G401 (cell line): ENCODE data around the gene NPB. TPM values are rescaled to one million over a fixed set of nuclear protein-coding genes. Genes with fewer than 3 reads are reported as not detected.

Source experiments
- DNase-seq: peaks from one replicate; pipeline ENCODE4 v3.0.0-alpha.2; 2015; ENCODE audit warnings: low spot score
- in situ Hi-C: cut with HindIII; loops from 2 replicates; pipeline ENCODE4 v1.10.0; 2016; ENCODE audit warnings: low sequenced_read_pairs, mixed read lengths
- total RNA-seq: library from RNA; depleted of rRNA; stranded (reverse); fragments of >200 nt; shearing (Covaris generic); gene quantifications from 2 replicates; pipeline ENCODE4 v1.2.3, GENCODE V29; 2014

NPB gene
- total RNA-seq, 1 experiment from 2014 or later, result 0.41 TPM

DNA sequence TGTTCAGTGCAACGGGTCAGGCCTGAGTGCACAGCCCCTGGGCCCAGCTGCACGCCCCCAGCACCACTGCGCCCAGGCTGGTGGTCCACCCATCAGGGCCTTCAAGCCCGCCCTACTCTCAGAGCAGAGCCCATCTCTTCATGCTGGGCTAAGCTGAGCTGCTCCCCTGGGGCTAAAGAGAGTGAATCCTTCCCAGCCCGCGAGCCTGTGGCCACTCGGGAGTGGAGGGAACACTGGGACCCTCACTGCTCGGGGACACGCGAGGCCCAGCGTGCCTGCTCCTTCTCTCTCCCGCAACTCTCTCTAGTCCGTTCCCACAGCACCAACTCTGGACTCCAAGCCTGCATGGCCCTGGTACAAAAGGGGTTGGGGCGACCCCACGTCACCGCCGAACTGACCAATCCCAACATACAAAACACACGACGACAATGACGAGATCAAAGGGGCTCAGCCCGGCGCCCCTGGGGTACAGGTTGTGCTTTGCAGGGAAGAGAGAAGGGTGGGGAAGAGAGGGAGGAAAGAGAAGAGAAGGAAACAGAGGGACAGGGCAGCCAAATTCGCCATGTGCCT lies 20.0 kb downstream of the NPB start:
- DNase-seq, result no peak
- in situ Hi-C loops, result no loop called here

DNA sequence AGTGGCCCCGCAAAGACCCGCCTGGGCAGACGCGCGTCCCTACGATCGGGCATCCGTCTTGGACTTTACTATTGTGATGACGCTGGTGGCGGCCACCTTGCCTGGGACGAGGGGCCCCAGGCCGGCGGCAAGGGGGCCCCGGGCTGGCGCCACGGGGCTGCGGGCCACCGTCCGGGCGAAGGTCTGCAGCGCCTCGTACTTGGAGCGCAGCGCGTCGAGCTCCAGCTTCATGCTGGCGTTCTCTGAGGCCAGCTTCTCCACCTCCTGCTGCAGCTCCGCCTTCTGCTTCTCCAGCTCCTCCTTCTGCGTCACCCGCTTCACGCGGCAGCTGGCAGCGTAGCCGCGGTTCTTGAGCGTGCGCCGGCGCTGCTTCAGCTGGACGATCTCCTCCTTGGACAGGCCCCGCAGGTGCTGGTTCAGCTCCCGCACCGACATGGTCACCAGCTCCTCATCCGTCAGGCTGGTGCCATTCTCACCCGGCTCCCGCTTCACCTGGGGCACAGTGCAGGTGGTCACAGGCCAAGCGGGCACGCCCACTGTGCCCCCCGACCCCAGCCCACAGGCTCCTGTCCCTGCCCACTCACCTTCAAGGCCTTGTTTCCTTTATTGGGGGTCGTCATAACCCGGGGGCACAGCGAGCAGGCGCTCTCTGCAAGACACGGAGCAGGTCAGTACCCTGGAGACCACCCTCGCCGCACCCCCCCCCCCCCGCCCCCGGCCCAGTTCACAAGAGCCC lies 20.7 kb downstream of the NPB start:
- DNase-seq, result no peak
- in situ Hi-C loops, result no loop called here

DNA sequence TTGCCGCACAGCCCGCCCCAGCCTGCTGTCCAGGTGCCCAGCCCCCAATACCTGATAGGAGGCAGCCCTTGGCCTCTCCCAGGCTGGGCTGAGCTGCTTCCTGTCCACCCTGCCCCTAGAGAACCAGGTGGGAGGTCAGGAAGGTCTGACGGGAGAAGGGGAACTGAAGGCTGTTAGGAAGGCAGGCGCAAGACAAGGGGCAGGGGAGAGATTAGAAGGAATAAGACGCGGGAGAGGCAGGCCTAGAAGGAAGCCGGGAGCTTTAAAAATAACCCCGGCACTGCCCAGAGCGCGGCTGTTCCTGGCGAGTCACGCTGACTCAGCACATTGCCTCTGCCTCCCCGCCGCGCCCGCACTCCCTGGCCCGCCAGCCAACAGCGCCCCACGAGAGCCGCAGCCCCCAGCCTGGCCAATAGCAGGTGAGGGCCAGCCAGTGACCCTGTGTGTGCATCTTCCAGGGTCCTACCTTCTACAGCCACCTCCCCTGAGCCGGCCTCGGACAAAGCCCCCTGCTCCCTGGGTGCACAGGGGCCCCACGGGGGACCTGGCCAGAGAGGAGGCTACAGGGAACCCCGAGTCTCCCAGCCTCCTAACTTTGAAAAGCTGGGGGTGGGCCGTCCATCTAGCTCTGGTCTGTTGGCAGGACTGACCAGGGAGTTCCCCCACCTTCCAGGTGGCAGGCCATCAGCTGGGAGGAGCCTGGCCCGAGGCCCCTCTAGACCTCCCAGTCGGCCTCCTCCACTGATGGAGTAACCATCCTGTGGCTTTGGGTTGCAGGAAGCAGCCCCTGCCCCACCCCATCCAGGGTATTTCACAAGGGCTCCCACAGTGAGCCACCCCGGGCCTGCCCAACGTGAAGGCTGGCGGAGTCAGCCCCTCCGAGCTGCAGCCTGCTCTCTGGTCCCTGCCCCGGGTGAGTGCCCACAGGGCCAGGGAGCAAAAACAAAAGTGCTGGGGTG lies 21.5 kb downstream of the NPB start:
- in situ Hi-C loops, result no loop called here
- DNase-seq, result peak; percentile 46

DNA sequence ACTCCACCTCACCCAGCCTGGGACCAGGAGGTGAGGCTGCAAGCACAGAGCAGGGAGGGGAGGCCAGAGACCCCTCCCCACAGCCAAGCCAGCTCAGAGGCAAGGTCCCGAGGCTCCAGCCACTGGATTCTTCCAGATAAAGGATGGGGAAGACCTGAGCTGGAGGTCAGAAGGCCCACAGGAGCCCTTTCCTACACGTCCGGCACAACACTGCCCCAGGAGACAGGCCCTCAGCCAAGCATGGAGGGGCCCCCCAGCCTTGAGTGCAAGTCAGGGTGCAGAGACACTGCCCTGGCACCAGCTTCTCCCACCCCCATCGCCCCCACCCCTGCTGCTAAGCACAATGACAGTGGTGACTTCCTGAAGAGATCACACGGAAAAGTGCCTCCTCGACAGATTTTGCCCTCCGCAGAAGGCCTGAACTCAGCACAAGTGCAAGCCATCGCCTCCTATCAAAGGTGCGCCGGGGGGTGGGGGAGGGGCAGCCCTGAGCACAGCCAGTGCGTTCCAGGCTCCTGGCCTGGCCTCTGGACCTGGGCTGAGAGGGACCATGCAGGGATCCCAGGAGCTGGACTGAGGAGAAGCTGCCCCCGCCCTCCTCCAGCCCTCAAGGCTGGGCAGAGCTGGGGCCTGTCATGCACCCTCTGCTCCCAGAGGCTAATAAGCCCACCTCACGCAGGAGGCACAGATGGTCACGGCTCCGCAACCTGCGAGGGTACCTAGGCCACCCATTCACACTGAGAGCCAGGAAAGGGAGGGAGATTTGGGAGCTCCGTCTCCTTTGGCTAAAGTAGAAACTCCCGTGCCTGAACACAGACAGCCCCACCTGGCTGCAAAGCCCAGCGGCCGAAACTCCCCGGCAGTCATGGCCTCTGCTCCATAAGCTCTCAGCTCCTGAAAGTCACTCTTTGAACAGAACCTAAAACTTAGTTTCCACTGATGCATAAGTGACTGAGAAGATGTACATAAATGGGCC lies 22.8 kb downstream of the NPB start:
- no peak for DNase-seq
- in situ Hi-C loops, result no loop called here

DNA sequence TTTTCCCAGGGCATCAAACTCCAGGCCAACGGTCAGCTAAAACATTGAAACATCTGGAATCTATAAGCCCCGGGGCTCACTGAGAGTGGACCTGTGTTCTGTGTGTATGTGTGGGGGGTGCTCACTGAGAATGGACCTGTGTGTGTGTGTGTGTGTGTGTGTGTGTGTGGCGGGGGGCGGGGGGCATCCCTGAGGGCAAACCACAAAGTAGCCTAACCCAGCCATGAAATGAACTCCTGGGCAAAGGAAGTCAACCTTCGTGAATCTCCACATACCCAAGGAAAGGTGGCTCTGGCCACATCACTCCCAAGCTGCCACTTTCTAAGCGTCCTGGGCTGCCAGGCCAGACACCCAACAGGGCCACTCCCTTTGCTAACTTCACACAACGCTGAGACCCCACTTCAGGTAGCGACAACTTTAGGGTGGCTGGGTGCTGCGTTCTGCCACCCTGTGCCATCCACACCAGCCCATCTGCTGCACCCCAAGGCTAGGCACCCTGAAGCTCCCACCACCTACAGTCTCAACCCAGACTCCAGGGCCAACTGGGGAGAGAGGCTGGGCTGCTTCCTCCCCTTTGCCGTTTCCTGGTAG lies 23.9 kb downstream of the NPB start:
- in situ Hi-C loops, result no loop called here
- no peak for DNase-seq

DNA sequence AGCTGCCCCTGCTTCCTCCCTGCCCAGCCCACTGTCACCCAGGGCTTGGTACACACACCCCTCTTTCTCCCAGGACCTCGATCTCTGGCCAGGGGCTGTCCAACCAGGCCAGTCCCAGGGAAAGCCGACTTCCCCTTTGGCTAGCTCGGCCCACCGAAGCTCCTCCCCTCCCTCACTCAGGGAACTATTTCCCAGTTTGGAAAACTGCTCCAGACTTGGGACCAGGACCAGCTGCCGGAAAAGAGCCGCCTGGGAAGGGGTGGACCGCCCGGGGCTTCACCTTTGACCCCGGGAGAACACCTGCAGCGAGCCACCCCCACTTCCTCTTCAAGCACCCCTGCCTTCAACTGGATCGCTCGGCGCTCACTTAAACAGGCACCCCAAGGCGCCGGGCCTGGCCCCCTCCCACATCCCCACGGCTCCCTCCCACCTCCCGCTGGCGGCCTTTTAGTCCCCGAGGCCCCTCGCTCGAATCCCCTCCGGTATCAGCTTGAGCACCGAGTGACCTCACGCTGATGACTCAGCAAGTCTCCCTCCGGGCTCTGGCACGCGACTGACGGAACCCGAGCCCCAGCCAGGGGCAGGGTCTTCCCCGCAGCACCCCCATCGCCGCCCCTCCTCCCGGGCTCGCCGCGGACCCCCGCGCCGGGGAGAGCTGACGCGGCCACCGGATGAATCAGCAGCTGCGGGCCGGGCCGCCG lies 24.6 kb downstream of the NPB start:
- in situ Hi-C loops, result no loop called here
- DNase-seq, result peak; percentile 54

DNA sequence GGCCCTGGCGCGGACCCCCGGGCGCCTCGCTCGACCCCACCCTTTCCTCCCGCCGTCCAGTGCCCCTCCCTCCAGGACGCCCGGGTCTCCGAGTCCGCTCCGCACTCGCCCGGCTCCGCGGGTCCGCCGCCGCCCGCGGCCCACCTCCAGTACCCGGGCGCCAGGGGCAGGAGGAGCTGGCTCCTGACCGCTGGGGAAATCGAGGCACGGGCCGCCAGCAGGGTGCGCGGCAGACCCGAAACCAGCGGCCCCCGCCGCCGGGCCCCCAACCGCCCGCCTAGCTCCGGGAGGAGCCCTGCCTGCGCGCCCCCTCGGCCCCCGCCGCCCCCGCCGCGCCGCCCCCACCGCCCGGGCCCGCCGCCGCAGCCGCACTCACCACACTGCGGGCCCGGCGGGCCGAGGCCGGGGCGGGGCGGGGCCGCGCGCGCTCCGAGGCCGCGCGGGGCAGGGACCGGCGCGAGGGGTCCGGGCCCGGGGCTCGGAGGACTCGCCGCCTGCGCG lies 25.2 kb downstream of the NPB start:
- no peak for DNase-seq
- in situ Hi-C loops, result no loop called here

DNA sequence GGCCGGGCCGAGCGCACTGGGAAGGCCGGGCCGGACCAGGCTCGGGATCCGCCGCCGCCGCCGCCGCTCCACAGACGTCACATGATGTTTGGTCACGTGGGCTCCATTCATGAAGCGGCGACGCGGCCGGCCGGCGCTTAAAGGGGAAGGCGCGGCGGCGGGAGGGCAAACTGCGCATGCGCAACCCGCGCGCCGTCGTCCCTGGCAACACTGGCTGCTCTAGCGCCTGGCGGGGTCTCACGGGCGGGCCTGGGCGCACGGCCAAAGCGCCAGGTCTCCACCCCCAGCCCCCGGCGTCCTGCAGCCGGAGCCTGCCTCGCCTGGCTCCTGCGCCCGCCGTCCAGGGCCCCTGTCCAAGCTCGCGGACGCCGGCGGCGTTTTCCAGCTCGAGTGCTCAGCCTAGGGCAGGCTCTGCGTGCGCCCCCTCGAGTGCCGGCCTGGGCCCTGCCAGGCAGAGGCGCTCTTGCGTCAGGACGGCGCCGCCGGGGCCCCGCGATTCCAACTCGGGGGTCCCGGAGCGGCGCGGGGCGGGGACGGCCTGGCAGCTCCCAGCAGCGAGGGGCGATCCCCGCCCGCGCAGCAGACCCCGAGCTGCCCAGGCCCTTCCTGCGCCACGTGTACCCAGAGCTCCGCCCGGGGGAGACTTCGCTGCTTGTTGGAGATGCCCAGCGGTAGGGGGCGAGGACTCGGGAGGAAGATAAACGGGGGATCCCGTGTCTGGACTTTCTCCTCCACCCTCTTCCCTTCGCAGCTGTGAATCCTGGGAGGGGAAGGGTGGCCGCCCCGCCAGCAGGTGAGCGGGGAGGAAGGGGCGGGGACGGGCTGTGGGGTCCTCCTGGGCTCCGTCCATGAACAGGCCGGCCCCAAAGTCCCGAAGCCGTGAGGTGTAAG lies 25.9 kb downstream of the NPB start, which contains the start of gene MAFG:
TSS of gene MAFG (minus strand) at position 83 of the 891 bp plus-strand sequence. CDS start 4,550 bp downstream, outside the sequence.
- DNase-seq, result peak; percentile 92
- in situ Hi-C loops, result no loop called here

DNA sequence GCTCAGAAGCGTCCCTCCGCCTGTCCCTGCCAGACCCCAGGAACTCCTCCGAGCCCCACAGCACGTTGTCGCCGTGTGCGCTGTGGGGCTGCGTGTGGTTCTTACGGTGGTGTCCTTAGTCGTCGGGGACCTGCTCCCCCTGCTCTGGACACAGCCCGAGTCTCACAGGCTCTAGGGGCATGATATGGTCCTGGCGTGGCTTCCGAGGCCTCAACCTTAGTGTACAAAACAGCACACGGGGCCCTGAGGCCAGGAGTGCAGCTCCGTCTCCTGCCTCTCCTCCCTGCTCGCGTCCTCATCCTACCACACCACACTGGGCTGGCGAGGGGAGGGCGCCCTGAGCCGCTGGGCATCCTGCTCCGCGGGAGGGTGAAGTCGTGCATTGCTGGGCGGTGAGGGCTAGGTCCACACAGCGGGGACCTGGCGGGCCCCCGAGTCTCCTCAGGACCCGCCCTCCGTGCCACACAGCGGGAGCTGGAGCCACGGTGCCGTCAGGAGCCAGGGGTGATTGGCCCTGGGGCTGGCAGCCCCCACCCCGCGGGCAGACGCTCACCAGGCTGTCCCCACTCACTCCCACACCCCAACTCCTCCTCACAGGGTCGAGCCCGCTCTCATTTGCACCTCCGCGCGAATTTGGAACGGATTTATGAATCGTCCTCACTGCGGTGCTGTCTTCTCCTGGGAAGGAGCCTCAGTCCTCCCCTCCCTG lies 26.7 kb downstream of the NPB start:
- in situ Hi-C loops, result no loop called here
- no peak for DNase-seq

DNA sequence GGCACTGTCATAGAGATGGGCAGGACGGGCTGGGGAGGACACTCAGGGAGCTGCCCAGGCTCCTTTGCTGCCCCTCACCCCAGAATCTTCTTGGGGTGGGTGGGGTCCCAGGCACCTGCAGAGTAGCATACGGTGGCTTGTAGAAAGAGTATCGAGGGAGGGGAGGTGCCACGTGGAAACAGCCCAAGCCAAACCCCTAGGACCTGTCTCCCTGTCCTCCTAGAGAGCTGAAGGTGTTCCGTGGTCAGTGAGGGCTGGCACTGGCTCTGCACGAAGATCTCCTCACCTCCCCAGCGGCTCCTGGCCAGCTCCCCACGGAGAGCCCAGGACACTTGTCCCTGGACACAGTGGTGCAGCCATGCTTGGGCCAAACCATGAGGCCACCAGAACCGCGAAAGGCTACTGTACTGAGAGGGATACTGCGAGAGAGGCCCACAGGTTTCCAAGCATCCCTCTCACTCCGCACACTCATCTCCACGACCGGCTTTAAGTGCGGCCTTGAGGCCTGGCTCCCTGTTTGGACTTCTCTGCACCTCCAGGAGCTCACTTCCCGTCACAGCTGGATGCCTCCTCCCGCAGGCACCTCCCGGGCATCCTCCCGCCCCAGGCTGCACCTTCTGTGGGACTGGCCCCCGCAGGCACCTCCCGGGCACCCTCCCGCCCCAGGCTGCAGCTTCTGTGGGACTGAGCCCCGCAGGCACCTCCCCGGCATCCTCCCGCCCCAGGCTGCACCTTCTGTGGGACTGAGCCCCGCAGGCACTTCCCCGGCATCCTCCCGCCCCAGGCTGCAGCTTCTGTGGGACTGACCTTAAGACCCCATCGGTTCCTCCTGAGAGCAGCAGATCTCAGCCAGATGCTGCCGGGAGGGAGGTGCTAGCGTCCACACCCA lies 27.5 kb downstream of the NPB start:
- in situ Hi-C loops, result no loop called here
- DNase-seq, result no peak

DNA sequence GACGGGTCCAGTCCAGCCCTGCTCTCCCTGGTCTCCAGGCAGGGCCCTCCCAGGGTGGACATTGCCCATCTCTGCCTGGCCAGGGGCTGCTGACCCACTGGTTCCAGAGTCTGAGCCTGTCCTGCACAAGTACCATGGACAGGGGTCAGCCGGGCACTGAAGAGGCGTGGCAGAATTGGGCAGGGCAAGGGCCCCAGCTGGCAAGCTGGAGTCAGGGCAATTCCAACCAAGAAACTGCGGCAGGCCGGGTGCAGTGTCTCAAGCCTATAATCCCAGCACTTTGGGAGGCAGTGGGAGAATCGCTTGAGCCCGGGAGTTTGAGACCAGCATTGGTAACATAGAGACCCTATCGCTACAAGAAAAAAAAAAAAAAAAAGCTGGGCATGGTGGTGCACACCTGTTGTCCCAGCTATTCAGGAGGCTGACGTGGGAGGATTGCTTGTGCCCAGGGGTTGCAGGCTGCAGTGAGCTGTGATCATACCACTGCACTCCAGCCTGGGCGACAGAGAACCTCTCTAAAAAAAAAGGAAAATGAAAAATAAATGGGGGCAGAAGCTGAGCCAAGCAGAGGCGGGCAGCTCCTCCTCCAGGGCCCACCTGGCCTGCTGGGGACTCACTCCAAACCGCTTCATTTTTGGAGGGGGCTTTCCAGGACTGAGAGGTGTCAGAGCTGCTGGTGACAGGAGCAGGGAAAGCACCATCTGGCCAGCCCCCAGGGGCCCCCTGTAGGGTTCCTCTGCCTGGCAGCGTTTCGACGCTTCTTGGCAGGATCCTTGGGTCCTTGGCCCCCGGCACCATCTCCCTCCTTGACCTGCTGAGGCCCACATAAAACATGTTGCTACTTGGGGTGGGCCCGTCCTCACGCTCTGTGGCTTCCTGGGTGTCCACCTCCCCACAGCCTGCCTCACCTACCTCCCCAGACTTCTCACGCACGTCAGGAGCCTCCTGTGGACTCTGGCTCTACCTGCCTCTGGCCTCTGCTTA lies 28.4 kb downstream of the NPB start:
- DNase-seq, result no peak
- in situ Hi-C loops, result no loop called here

DNA sequence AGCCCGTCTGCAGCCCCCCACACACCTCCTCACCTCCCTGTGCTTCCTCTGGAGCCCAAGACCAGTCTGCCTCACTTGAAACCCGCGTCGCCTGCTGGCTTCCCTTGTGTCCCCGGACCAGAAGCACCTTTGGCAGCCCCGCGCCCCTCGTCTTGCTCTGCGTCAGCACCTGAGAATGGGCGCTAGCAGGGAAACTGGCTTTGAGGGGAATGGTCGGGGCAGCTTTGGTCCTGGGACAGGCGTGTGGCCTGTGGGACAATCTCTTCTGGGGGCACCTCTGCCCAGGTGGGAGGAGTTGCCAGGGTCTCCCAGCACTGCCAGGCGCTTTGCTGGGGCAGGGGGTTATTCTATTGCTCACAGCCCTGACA lies 29.1 kb downstream of the NPB start:
- no peak for DNase-seq
- in situ Hi-C loops, result no loop called here

DNA sequence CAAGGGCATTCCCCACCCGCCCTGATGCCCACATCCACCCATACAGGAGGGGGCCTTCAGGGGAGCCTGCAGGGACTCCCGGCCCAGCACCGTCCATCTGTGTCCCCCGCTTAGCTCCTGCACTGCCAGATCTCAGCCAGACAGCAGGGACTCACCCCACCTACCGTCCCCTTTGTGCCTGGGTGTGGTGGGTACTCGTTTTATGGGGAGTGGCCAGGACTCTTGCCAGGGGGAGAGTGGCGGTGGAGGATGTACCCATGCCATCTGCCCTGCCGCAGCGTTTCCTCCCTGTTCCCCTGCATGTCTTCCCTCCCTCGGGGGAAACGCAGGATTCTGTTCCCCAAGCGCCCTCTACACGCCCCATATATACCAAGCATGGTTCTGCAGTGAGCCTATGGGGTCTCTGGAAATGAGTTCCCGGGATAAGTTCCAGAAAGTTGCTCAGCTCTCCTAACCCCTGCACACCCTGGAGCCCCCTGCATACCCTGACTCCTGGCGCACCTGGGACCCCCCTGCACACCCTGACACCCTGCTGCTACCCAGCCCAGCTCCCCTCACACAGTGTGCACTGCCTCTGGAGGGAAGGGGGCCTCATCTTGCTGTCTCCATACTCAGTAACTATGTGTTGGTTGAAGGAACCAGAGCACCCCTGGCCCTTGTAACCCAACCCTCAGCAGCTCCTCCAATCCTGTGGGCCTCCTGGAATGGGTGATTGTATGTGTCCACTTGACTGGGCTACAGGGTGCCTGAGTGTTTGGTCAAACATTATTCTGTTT lies 29.7 kb downstream of the NPB start:
- in situ Hi-C loops, result no loop called here

More for the DNA sequence above, 29.7 kb downstream of the NPB start:
- no peak for DNase-seq
